ENCODE data around the gene DCAF11. TPM values are rescaled to one million over a fixed set of nuclear protein-coding genes. Genes with fewer than 3 reads are reported as not detected.

The DCAF11 gene
- total RNA-seq, 2 experiments from 2014 or later: 79.4 to 84.0 TPM

DNA sequence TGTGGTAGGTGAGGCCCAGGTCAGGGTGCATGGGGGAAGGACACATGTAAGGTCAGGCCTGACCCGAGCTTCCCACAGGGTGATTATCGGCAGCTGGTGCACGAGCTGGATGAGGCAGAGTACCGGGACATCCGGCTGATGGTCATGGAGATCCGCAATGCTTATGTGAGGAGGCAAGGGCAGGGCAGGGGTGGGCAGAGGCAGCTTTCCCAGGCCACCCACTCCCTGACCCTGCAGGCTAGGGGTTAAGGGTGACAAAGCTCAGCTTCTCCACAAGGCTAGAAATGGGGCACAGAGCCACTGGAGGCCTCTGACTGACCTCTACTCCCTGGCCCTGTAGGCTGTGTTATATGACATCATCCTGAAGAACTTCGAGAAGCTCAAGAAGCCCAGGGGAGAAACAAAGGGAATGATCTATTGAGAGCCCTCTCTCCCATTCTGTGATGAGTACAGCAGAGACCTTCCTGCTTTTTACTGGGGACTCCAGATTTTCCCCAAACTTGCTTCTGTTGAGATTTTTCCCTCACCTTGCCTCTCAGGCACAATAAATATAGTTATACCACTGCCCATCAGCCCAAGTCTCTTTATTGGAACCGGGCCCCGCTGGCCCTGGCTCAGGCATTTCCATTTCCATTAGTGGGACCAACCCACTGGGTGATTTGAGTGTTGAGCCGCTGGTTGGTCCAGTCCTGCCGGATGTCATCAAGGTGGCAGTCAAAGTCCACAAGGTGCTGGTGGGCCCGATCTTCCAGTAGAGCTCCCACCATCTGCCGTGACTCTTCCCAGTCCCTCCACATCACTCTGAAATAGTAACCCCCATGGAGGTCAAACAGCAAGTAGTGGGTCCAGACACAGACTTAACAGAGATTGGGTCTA, 24.1 kb downstream of the DCAF11 start:
- Mint-ChIP-seq H3K36me3 (ENCODE audit: low read depth) (peaks cover 46% of the 10 kb centered on the region), H3K9me3 (no peaks in the 10 kb centered on the region), H3K4me3 (peak overlapping the region; percentile 99), H3K27me3 (ENCODE audit: low read depth) (no peaks in the 10 kb centered on the region), H3K27ac (peak overlapping the region; percentile 93), H3K4me1 (ENCODE audit: low read depth) (peaks cover 54% of the 10 kb centered on the region)
- intact Hi-C loops (cut with micrococcal nuclease): no loop called here
- DNase-seq: no peak
- CTCF ChIA-PET: interaction anchor here (0.6 to 4.7 kb wide), 8 partner anchors 9 to 195 kb away, joined by 3 to 22 read pairs (median 4); partner anchors contain the start of genes DCAF11, IRF9, NRL and RNF31

DNA sequence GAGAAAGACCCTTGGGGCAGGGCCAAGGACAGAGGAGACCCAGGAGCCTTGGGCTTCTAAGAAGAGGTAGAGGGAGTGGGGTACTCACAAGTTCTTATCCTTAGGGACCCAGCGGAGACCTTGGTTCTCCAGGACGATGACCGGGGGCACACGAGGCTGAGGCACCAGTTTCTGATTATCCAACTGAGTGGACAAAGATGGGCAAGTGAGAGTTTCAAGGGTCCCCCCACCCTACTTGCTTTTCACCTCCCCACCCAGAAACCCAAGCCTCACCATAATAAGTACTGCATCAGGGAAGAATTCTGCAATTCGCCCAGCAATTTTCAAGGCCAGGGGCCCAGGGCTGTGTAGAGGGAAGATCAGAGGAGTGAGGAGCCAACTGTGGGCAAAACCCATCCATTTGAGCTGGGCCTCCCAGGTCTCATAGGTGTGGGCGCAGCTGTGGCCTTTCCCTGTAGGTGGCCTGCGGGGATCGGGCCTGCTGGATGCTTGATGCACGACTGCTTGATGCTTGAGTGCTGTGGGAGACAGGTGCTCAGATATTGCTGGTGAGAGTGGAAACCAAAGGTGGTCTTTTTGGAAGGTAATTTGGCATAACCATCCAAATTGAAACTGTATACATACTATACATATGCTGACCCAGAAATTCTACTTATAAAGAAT, 24.8 kb downstream of the DCAF11 start:
- no peaks in the 10 kb centered on the region for H3K9me3 Mint-ChIP-seq
- peaks cover 51% of the 10 kb centered on the region for H3K36me3 Mint-ChIP-seq (ENCODE audit: low read depth)
- peaks cover 61% of the 10 kb centered on the region for H3K4me1 Mint-ChIP-seq (ENCODE audit: low read depth)
- DNase-seq: peak; percentile 38
- H3K27ac Mint-ChIP-seq: peak overlapping the region; percentile 46
- no peaks in the 10 kb centered on the region for H3K27me3 Mint-ChIP-seq (ENCODE audit: low read depth)
- peak overlapping the region; percentile 99 for H3K4me3 Mint-ChIP-seq
- CTCF ChIA-PET: interaction anchor here (0.6 to 4.7 kb wide), 5 partner anchors 21 to 81 kb away, joined by 3 to 22 read pairs (median 3); partner anchors contain the start of genes DCAF11, IRF9 and NRL
- intact Hi-C loops (cut with micrococcal nuclease): no loop called here

DNA sequence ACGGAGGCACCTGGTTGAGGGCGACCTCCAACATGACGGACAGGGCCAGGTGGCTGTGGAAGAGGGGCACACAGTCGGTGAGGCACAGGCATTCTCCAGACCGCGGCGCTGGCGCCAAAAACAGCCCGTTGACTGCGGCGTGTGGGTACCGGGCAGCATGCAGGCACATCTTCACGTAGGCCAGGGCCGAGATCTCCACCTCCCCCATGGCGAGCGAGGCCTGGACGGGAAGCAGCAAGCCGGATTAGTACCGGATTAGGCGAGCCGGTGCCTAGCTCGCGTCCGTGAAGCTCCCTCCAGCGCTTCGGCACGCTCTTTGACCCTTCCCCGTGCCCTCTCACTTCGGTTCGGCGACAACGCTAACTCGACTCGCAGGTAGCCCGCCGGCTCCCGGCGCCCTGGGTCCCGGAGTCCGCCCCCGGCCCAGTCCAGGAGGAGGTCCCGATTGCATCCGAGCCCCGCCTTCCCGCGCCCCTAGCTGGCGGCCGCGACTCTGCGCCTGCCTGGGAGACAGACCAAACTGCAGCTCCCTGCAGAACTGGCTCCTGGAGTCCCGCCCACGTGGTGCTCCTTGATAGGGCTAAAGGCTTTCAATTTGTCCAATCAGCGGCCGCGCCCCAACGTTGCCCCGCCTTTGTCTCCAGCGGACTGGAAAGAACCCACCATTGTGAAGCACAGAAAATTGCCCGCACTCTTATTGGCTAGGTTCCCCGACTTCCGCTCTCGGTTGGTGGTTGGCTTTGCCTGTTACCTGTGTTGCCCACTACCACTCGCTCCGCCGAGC, 26.7 kb downstream of the DCAF11 start, which contains the start of gene EMC9:
Gene EMC9, minus strand, starts transcription at position 495 of the 784 bp plus-strand sequence. Its CDS starts 287 bp downstream, at position 208.
- Mint-ChIP-seq H3K4me1 (ENCODE audit: low read depth) (peaks cover 73% of the 10 kb centered on the region), H3K27me3 (ENCODE audit: low read depth) (no peaks in the 10 kb centered on the region), H3K27ac (peak within 1 kb of the TSS; percentile 93), H3K4me3 (peak within 1 kb of the TSS; percentile 99), H3K9me3 (no peaks in the 10 kb centered on the region), H3K36me3 (ENCODE audit: low read depth) (peaks cover 65% of the 10 kb centered on the region)
- CTCF ChIA-PET: interaction anchor here (1.0 to 1.7 kb wide), 7 partner anchors 9 to 181 kb away, joined by 3 to 15 read pairs (median 4); partner anchors contain the start of gene IRF9
- DNase-seq: peak; percentile 100
- intact Hi-C loops (cut with micrococcal nuclease): loop anchor here (1.0 to 2.0 kb wide), 11 partner anchors 20 to 820 kb away; partner anchors contain the start of genes AP1G2, CHMP4A, DCAF11 and GMPR2

DNA sequence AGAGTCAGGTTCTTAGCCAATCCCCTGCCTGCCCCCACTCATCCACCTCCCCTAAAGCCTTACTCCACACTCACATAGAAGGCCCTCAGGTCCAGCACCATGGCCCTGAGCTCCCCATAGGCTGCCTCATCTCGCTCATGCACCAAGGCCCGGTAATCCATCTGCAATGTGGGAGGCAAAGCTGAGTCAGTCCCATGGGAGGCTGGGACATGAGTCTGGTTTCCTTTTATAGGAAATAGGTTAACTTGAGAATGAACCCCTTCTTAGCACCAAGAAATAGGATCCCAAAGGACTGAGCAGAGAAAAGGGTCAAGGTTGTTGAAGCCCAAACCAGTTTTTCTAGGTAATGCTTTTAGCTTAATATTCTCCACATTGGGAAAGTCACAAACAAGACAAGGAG, 28.9 kb downstream of the DCAF11 start:
- Mint-ChIP-seq H3K36me3 (ENCODE audit: low read depth) (peaks cover 54% of the 10 kb centered on the region), H3K9me3 (no peaks in the 10 kb centered on the region), H3K27me3 (ENCODE audit: low read depth) (no peaks in the 10 kb centered on the region), H3K4me1 (ENCODE audit: low read depth) (peaks cover 63% of the 10 kb centered on the region), H3K4me3 (no peak overlapping the region), H3K27ac (peak overlapping the region; percentile 57)
- intact Hi-C loops (cut with micrococcal nuclease): no loop called here
- CTCF ChIA-PET: interaction anchor here (6.9 kb wide), 1 partner anchor 17 kb away, joined by 63 read pairs; the partner anchor contains the start of gene IRF9
- no peak for DNase-seq

DNA sequence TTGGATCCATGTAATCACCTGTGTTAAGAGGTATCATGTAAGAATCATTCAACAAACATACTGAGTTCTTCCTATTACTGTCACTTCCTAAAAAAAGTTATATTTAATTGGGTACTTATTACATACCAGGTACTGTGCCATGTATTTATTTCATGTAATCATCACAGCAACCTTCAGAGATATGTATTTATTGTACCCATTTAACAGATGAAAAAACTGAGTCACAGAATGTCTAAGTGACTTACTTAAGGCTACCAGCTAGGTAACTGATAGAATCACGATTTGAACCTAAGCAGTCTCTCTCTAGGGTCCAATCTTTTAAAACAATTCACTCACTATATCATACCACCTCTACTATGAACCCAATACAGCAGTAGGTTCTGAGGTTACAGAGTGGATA, 29.9 kb downstream of the DCAF11 start:
- peaks cover 51% of the 10 kb centered on the region for H3K36me3 Mint-ChIP-seq (ENCODE audit: low read depth)
- H3K4me3 Mint-ChIP-seq: no peak overlapping the region

DNA sequence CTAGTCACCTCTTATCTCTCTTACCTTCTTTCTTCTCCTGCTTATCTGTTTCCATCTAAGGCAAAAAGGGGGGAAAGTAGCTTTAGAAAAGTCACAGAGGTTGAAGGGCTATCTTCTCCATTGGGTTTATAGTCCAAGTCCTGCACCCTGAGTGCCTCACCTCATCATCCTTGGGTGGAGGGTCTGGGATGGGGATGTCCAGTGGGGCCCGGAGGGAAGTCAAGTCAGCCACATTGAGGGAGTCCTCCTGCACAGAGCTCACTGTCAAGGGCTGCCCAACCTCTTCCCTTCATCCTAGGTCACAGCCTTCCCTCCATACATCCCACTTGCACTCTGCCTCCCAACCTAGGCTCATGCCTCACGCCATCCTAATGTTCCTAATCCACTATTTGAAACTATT, 30.6 kb downstream of the DCAF11 start:
- Mint-ChIP-seq H3K4me1 (ENCODE audit: low read depth) (peaks cover 59% of the 10 kb centered on the region), H3K27ac (peak overlapping the region; percentile 99), H3K27me3 (ENCODE audit: low read depth) (no peaks in the 10 kb centered on the region), H3K36me3 (ENCODE audit: low read depth) (peaks cover 52% of the 10 kb centered on the region), H3K4me3 (peak overlapping the region; percentile 97), H3K9me3 (no peaks in the 10 kb centered on the region)
- CTCF ChIA-PET: interaction anchor here (0.8 to 6.9 kb wide), 5 partner anchors 8 to 54 kb away, joined by 4 to 63 read pairs (median 5); partner anchors contain the start of genes DCAF11, IRF9 and NRL
- DNase-seq: no peak
- intact Hi-C loops (cut with micrococcal nuclease): loop anchor here (5.0 kb wide), 1 partner anchor 1053 kb away; no protein-coding TSS in a partner anchor

More for the DNA sequence above, 29.9 kb downstream of the DCAF11 start:
- peaks cover 63% of the 10 kb centered on the region for H3K4me1 Mint-ChIP-seq (ENCODE audit: low read depth)
- intact Hi-C loops (cut with micrococcal nuclease): no loop called here
- no peak for DNase-seq
- H3K27me3 Mint-ChIP-seq (ENCODE audit: low read depth): no peaks in the 10 kb centered on the region
- CTCF ChIA-PET: interaction anchor here (1.7 to 6.9 kb wide), 2 partner anchors 7 to 16 kb away, joined by 5 to 63 read pairs; partner anchors contain the start of gene IRF9
- H3K9me3 Mint-ChIP-seq: no peaks in the 10 kb centered on the region
- peak overlapping the region; percentile 99 for H3K27ac Mint-ChIP-seq

DNA sequence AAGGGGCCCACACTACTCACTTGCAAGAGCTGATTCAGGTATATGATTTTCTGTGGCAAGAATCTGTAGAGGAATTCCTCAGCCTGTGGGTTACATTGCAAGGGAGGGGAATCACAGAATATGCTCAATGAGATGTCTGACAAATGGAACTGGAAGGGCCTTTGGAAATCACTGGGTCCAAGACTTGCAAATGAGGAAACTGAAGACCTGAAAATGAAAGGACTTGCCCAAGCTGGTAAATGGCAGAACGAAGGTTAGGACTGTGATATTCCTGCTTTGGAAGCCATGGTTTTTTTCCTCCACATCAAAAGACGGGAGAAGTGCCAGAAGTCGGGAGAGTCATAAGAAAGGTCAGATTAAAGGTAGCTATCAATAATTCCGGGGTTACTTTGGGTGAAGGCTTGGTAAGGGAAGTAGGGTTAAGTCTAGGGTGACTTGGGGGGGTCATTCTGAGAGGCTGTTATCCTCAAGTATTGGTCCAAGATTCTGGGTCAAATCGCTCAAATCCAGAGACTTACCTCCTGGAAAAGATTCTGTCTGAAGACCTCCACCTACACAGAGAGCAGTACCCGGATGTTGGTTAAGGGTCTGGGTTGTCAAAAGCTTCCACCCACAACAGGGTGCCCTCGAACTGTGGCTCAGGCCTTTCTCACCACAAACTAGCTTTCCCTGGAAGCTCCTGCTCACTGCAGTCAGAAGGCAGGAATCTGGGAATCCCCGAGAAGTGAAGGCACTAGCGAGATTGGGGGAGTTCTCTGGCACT, 31.3 kb downstream of the DCAF11 start:
- CTCF ChIA-PET: interaction anchor here (0.7 to 6.9 kb wide), 12 partner anchors 9 to 285 kb away, joined by 3 to 63 read pairs (median 4); partner anchors contain the start of genes DCAF11, IRF9 and NRL
- Mint-ChIP-seq H3K27ac (peak overlapping the region; percentile 99), H3K4me3 (peak overlapping the region; percentile 97), H3K9me3 (no peaks in the 10 kb centered on the region), H3K36me3 (ENCODE audit: low read depth) (peaks cover 52% of the 10 kb centered on the region), H3K27me3 (ENCODE audit: low read depth) (no peaks in the 10 kb centered on the region), H3K4me1 (ENCODE audit: low read depth) (peaks cover 59% of the 10 kb centered on the region)
- intact Hi-C loops (cut with micrococcal nuclease): loop anchor here (1.0 to 5.0 kb wide), 5 partner anchors 42 to 1054 kb away; partner anchors contain the start of genes DHRS1, IPO4, NOP9 and RABGGTA
- no peak for DNase-seq

DNA sequence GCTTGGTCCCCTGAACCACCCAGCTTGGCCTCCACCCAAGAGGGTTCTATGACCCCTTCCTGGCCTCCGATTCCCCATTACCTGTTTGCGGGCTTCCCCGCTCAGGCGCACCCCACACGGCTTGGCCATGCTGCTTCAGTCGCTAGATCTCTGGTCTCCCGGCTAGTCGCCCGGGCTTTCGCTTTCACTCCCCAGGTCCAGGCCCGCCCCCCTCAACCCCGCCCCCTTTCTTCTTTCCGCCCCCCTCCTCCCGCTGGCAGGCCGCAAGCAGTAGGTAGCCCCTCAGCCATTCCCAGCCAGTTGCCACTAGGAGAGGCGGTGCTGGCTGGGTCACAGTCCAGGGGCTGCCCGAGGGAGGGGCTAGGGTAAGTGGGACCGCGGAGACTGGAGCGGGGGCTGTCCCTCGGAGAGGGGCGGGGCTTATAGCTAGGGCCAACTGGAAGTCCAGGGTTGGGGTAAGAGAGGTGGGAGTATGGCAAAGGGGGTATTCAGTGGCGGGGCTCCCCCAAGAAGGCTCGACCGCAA, 31.9 kb downstream of the DCAF11 start, which contains the start of gene PSME2:
Gene PSME2, minus strand, starts transcription at position 158 of the 525 bp plus-strand sequence. Its CDS starts 29 bp downstream, at position 129.
- Mint-ChIP-seq H3K9me3 (no peaks in the 10 kb centered on the region), H3K27ac (peak within 1 kb of the TSS; percentile 99), H3K27me3 (ENCODE audit: low read depth) (no peaks in the 10 kb centered on the region), H3K4me1 (ENCODE audit: low read depth) (peaks cover 59% of the 10 kb centered on the region), H3K36me3 (ENCODE audit: low read depth) (peaks cover 57% of the 10 kb centered on the region), H3K4me3 (peak within 1 kb of the TSS; percentile 97)
- intact Hi-C loops (cut with micrococcal nuclease): loop anchor here (1.0 to 5.0 kb wide), 5 partner anchors 42 to 1054 kb away; partner anchors contain the start of genes DHRS1, IPO4, NOP9 and RABGGTA
- CTCF ChIA-PET: interaction anchor here (0.7 to 6.9 kb wide), 16 partner anchors 9 to 285 kb away, joined by 3 to 63 read pairs (median 4); partner anchors contain the start of genes DCAF11, DHRS1, IRF9 and NOP9
- DNase-seq: peak; percentile 94

DNA sequence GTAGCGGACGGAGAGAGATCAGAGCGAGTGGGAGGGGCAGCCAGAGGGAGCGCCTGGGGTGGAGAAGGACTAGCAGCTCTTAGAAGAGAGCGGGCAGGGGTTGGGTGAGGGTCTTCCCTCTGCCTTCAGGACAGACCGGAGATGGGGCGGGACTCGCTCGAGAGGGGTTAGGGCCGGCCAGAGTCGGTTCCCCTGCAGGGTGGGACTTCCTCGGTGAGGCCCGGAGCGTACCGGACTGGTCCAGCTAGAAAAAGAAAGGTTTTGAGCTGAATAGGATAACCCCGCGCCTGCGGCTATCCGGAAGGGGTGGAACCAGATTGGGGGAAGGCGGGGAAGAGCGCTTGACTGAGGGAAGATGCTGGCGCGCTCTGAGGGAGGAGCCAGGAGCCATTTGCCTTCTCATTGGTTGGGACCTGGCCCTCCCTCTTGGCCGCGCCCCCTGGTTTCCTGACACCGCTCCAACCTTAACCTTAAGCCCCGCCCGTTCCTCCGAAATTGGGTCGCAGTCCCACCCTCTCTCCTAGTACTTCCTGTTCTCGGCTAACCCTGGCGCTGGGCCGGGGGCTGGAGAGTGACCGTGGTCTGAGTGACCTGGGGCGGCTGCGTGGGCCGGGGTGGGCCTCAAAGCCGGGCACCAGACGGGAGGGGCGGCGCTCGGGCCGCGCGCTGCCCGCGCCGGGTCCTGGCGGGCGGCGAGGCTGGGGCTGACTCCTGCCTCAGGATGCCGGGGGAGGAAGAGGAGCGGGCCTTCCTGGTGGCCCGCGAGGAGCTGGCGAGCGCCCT, 32.6 kb downstream of the DCAF11 start, which contains the start of gene RNF31:
Gene RNF31, plus strand, starts transcription at position 521 of the 783 bp plus-strand sequence. Its CDS starts 201 bp downstream, at position 722.
- CTCF ChIA-PET: interaction anchor here (0.7 to 6.9 kb wide), 16 partner anchors 9 to 284 kb away, joined by 3 to 63 read pairs (median 4); partner anchors contain the start of genes DCAF11, DHRS1, IPO4 and IRF9
- intact Hi-C loops (cut with micrococcal nuclease): loop anchor here (1.0 to 5.0 kb wide), 14 partner anchors 11 to 1055 kb away; partner anchors contain the start of genes CHMP4A, DCAF11, DHRS1 and GMPR2
- peaks cover 54% of the 10 kb centered on the region for H3K4me1 Mint-ChIP-seq (ENCODE audit: low read depth)
- H3K36me3 Mint-ChIP-seq (ENCODE audit: low read depth): peaks cover 58% of the 10 kb centered on the region
- H3K9me3 Mint-ChIP-seq: no peaks in the 10 kb centered on the region
- peak; percentile 99 for DNase-seq
- H3K27ac Mint-ChIP-seq: peak within 1 kb of the TSS; percentile 99
- peak within 1 kb of the TSS; percentile 97 for H3K4me3 Mint-ChIP-seq
- H3K27me3 Mint-ChIP-seq (ENCODE audit: low read depth): no peaks in the 10 kb centered on the region
